Stimulated activated naive CD4-positive, alpha-beta T cell (primary cell): ENCODE data around the gene RAD21L1.
"Not testable (repeated sequence)": the region's sequence is repeated elsewhere in the genome, so short reads cannot be mapped to it uniquely, and the experiment has no call there.

Experiments used
- DNase-seq, 6 experiments: peaks; one replicate each; lab custom pipeline; 2025; lab: John Stamatoyannopoulos, UW

RAD21L1 gene

GRCh38 chr20:1225263-1225782, 521 bp upstream of the RAD21L1 start:
- no peak for DNase-seq

- no peak for DNase-seq
These were observed 3.7 kb downstream of the RAD21L1 start for GRCh38 chr20:1229541-1229940.

- DNase-seq, result no peak
These were observed 6.7 kb downstream of the RAD21L1 start for GRCh38 chr20:1232286-1233111.

GRCh38 chr20:1240549-1240948, 14.7 kb downstream of the RAD21L1 start:
- DNase-seq, result no peak

- no peak for DNase-seq
These were observed 15.6 kb downstream of the RAD21L1 start for GRCh38 chr20:1241456-1241855.

GRCh38 chr20:1242099-1242498, 16.3 kb downstream of the RAD21L1 start:
- DNase-seq, result no peak

- DNase-seq, result no peak
These were observed 16.7 kb downstream of the RAD21L1 start for GRCh38 chr20:1242530-1242929.

- no peak for DNase-seq
These were observed 19.7 kb downstream of the RAD21L1 start for GRCh38 chr20:1245578-1245977.

GRCh38 chr20:1247689-1248088, 21.8 kb downstream of the RAD21L1 start:
- no peak for DNase-seq

GRCh38 chr20:1250282-1250681, 24.4 kb downstream of the RAD21L1 start:
- not testable (repeated sequence) for DNase-seq

GRCh38 chr20:1252416-1252815, 26.6 kb downstream of the RAD21L1 start:
- no peak for DNase-seq

GRCh38 chr20:1254254-1254653, 28.4 kb downstream of the RAD21L1 start:
- no peak for DNase-seq

- DNase-seq, result no peak
These were observed 29.8 kb downstream of the RAD21L1 start for GRCh38 chr20:1255675-1256074.

GRCh38 chr20:1263853-1264252, 38.0 kb downstream of the RAD21L1 start:
- no peak for DNase-seq

GRCh38 chr20:1264727-1265126, 38.9 kb downstream of the RAD21L1 start:
- DNase-seq, result no peak

GRCh38 chr20:1265226-1265915, 39.5 kb downstream of the RAD21L1 start:
- peak in 1 of 6 experiments; percentile 24 for DNase-seq

GRCh38 chr20:1265916-1266166, 40.0 kb downstream of the RAD21L1 start:
- DNase-seq, result no peak

GRCh38 chr20:1266167-1266973, 40.5 kb downstream of the RAD21L1 start, which contains the start of gene SNPH:
TSS of gene SNPH (plus strand) at chr20:1266294. CDS start at chr20:1296240, 29,946 bp downstream.
- DNase-seq, result peak; percentile 65 to 76 (median 68)

GRCh38 chr20:1267161-1267560, 41.3 kb downstream of the RAD21L1 start:
- DNase-seq, result no peak

GRCh38 chr20:1267809-1268374, 42.0 kb downstream of the RAD21L1 start:
- DNase-seq, result no peak

- DNase-seq, result no peak
These were observed 43.4 kb downstream of the RAD21L1 start for GRCh38 chr20:1269235-1269634.

- no peak for DNase-seq
These were observed 44.0 kb downstream of the RAD21L1 start for GRCh38 chr20:1269850-1270249.
